Esophagus muscularis mucosa (tissue), 3 donors: ENCODE measurements around the gene TAS2R13.

Source experiments
- EP300 ChIP-seq: sonication (generic); formaldehyde crosslinking; IDR thresholded peaks from one replicate; pipeline ENCODE4 v1.6.1; 2017; ENCODE audit warnings: antibody characterized with exemption
- TF ChIP-seq, protein P1 (sequence below), 3 experiments: fragments of 200-600 bp in 2 of 3; fragments of 450-650 bp in 1 of 3; sonication (generic) in 2 of 3; IDR thresholded peaks; one replicate each; pipeline ENCODE4 v1.5.1; 2017 to 2019; ENCODE audit warnings: antibody characterized with exemption in 3 of 3, mild to moderate bottlenecking in 2 of 3, moderate library complexity in 1 of 3

DNA sequence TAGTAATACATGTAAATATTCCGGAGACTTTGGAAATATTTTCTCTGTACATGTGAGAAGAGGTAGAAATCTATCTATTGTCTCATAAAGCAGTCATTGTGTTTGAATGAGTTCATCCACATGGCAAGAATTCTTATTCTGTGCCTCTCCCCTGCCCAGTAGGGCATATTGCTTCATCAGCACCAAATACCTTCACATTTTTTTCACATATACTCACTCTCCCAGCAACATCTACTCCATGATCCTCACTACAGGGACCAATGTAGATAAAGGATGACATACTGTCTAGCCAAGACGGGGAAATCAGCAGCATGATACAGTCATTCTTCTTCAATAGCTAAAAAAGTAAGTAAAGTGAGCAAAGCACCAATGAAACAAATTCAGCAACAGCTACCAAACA is 31.0 kb upstream of the TAS2R13 start:
- TF ChIP-seq, protein P1, sequence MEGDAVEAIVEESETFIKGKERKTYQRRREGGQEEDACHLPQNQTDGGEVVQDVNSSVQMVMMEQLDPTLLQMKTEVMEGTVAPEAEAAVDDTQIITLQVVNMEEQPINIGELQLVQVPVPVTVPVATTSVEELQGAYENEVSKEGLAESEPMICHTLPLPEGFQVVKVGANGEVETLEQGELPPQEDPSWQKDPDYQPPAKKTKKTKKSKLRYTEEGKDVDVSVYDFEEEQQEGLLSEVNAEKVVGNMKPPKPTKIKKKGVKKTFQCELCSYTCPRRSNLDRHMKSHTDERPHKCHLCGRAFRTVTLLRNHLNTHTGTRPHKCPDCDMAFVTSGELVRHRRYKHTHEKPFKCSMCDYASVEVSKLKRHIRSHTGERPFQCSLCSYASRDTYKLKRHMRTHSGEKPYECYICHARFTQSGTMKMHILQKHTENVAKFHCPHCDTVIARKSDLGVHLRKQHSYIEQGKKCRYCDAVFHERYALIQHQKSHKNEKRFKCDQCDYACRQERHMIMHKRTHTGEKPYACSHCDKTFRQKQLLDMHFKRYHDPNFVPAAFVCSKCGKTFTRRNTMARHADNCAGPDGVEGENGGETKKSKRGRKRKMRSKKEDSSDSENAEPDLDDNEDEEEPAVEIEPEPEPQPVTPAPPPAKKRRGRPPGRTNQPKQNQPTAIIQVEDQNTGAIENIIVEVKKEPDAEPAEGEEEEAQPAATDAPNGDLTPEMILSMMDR (IDR thresholded peaks at IDR 0.05), result no peak
- TF ChIP-seq EP300, result no peak
